Thyroid gland (tissue), 4 donors: Measurements from ENCODE around the gene USP6NL. TPM values are rescaled to one million over a fixed set of nuclear protein-coding genes. Genes with fewer than 3 reads are reported as not detected.

Experiments used
- DNase-seq, 2 donors: peaks; one replicate each; pipeline ENCODE4 v3.0.0-alpha.2; 2019
- H3K27ac ChIP-seq, 3 donors: fragments of 200-600 bp; sonication (generic); 1 replicate in 2 of 3; 2 replicates in 1 of 3; pipeline ENCODE4 v1.5.1; 2016 to 2019; ENCODE audit warnings: mild to moderate bottlenecking in 1 of 3, moderate library complexity in 1 of 3
- H3K27me3 ChIP-seq: fragments of 200-600 bp; sonication (generic); one replicate; pipeline ENCODE4 v1.5.1; 2019
- H3K36me3 ChIP-seq, 2 donors: fragments of 200-600 bp; sonication (generic); one replicate each; pipeline ENCODE4 v1.5.1; 2016 to 2019
- H3K4me1 ChIP-seq, 2 donors: fragments of 200-600 bp; sonication (generic); one replicate each; pipeline ENCODE4 v1.5.1; 2017 to 2019
- H3K4me3 ChIP-seq, 3 donors: fragments of 200-600 bp; sonication (generic); replicated peaks in 1 of 3; 1 replicate in 2 of 3; 2 replicates in 1 of 3; pipeline ENCODE4 v1.5.1; 2016; ENCODE audit warnings: mild to moderate bottlenecking in 1 of 3
- H3K9me3 ChIP-seq: fragments of 200-600 bp; sonication (generic); one replicate; pipeline ENCODE4 v1.5.1; 2017
- CTCF ChIP-seq, 6 experiments: fragments of 200-600 bp in 3 of 6; fragments of 450-650 bp in 3 of 6; sonication (generic) in 3 of 6; IDR thresholded peaks; one replicate each; pipeline ENCODE4 v1.5.1; 2016 to 2019; ENCODE audit warnings: antibody characterized with exemption in 6 of 6, mild to moderate bottlenecking in 2 of 6, inconsistent platforms in 1 of 6, moderate library complexity in 1 of 6
- POLR2A ChIP-seq, 2 donors: fragments of 450-650 bp; IDR thresholded peaks; one replicate each; pipeline ENCODE4 v1.6.1; 2017; ENCODE audit warnings: antibody characterized with exemption in 2 of 2, mild to moderate bottlenecking in 2 of 2, moderate library complexity in 1 of 2
- WGBS, 2 donors: methylation state at CpG; one replicate each; pipeline ENCODE4 v1.1.5; 2017; 5-methylcytosine and 5-hydroxymethylcytosine counted together
- intact Hi-C: fragments of 100-400 bp; cut with DNase I; formaldehyde crosslinking; loops from one replicate; pipeline ENCODE4 v1.15.1; 2023
- total RNA-seq, 4 donors: library from RNA; depleted of rRNA; stranded (reverse); fragments of >200 nt; gene quantifications; one replicate each; pipeline ENCODE4 v1.2.3, GENCODE V29; 2016

Gene USP6NL
- total RNA-seq, 4 donors from 2014 or later, result 16.7 to 24.3 (median 17.8) TPM

- TF ChIP-seq CTCF (IDR thresholded peaks at IDR 0.05) (no peak), POLR2A (IDR thresholded peaks at IDR 0.05) (no peak)
Measured at GRCh38 chr10:11602919-11603523, 8.4 kb downstream of the USP6NL start.

GRCh38 chr10:11602358-11602757 lies 9.1 kb downstream of the USP6NL start:
- peaks cover 2 to 6% of the 10 kb centered on the region in 2 donors for H3K4me1 ChIP-seq
- intact Hi-C loops, result no loop called here
- 53 to 56% methylated on average over 7 of the region's 7 CpGs for WGBS, 2 donors
- H3K9me3 ChIP-seq, result no peaks in the 10 kb centered on the region
- no peaks in the 10 kb centered on the region for H3K27me3 ChIP-seq
- DNase-seq, result no peak
- TF ChIP-seq CTCF (IDR thresholded peaks at IDR 0.05) (no peak), POLR2A (IDR thresholded peaks at IDR 0.05) (no peak)
- no peak overlapping the region for H3K4me3 ChIP-seq
- no peak overlapping the region for H3K27ac ChIP-seq
- no peaks in the 10 kb centered on the region for H3K36me3 ChIP-seq

More at GRCh38 chr10:11602919-11603523, 8.4 kb downstream of the USP6NL start:
- intact Hi-C loops, result no loop called here
- 57% methylated on average over 7 of the region's 7 CpGs for WGBS, 2 donors
- Histone ChIP-seq H3K36me3 (no peaks in the 10 kb centered on the region), H3K9me3 (no peaks in the 10 kb centered on the region), H3K27me3 (no peaks in the 10 kb centered on the region), H3K4me1 (peaks cover 2 to 6% of the 10 kb centered on the region in 2 donors), H3K4me3 (no peak overlapping the region), H3K27ac (no peak overlapping the region)
- no peak for DNase-seq

GRCh38 chr10:11601670-11602069 lies 9.8 kb downstream of the USP6NL start:
- 92 to 93% methylated on average over 1 of the region's 1 CpG for WGBS, 2 donors
- Histone ChIP-seq H3K27me3 (no peaks in the 10 kb centered on the region), H3K36me3 (no peaks in the 10 kb centered on the region), H3K9me3 (no peaks in the 10 kb centered on the region), H3K27ac (no peak overlapping the region), H3K4me3 (no peak overlapping the region), H3K4me1 (peaks cover 2 to 6% of the 10 kb centered on the region in 2 donors)
- DNase-seq, result no peak
- intact Hi-C loops, result no loop called here
- TF ChIP-seq POLR2A (IDR thresholded peaks at IDR 0.05) (no peak), CTCF (IDR thresholded peaks at IDR 0.05) (no peak)

- TF ChIP-seq POLR2A (IDR thresholded peaks at IDR 0.05) (no peak), CTCF (IDR thresholded peaks at IDR 0.05) (no peak)
- intact Hi-C loops, result no loop called here
- DNase-seq, result no peak
- Histone ChIP-seq H3K27ac (no peak overlapping the region), H3K27me3 (no peaks in the 10 kb centered on the region), H3K4me1 (peaks cover 2 to 8% of the 10 kb centered on the region in 2 donors), H3K36me3 (no peaks in the 10 kb centered on the region), H3K4me3 (no peak overlapping the region), H3K9me3 (no peaks in the 10 kb centered on the region)
- WGBS, 2 donors, result 83 to 87% methylated on average over 3 of the region's 3 CpGs
Measured at GRCh38 chr10:11600280-11600679, 11.2 kb downstream of the USP6NL start.

GRCh38 chr10:11598712-11599397 lies 12.6 kb downstream of the USP6NL start:
- Histone ChIP-seq H3K27ac (no peak overlapping the region), H3K4me3 (no peak overlapping the region), H3K27me3 (no peaks in the 10 kb centered on the region), H3K9me3 (no peaks in the 10 kb centered on the region), H3K4me1 (peaks cover 2 to 15% of the 10 kb centered on the region in 2 donors), H3K36me3 (no peaks in the 10 kb centered on the region)
- intact Hi-C loops, result no loop called here
- DNase-seq, result no peak
- 77 to 80% methylated on average over 8 of the region's 8 CpGs for WGBS, 2 donors
- TF ChIP-seq CTCF (IDR thresholded peaks at IDR 0.05), result no peak
- TF ChIP-seq POLR2A (IDR thresholded peaks at IDR 0.05), result no peak
